H9 (cell line): ENCODE data around the gene RAP1GAP. TPM values are rescaled to one million over a fixed set of nuclear protein-coding genes. Genes with fewer than 3 reads are reported as not detected.

Experiments
- DNase-seq: peaks from one replicate; pipeline ENCODE4 v3.0.0-alpha.2; 2017
- H2AFZ ChIP-seq: one replicate; pipeline ENCODE4 v1.6.1; 2013; ENCODE audit warnings: mild to moderate bottlenecking, low read length, control low read depth, moderate library complexity
- H2AK5ac ChIP-seq: 2 replicates; pipeline ENCODE4 v1.6.1; 2013; ENCODE audit warnings: low read length, control low read depth, mixed read lengths; ENCODE audit not compliant: insufficient read length
- H2BK120ac ChIP-seq: one replicate; pipeline ENCODE4 v1.6.1; 2013; ENCODE audit warnings: low read depth, mild to moderate bottlenecking, low read length, control low read depth, inconsistent platforms; ENCODE audit not compliant: poor library complexity, severe bottlenecking
- H2BK12ac ChIP-seq: 2 replicates; pipeline ENCODE4 v1.6.1; 2013; ENCODE audit warnings: low read length, control low read depth, mixed read lengths, low read depth; ENCODE audit not compliant: insufficient read length
- H2BK15ac ChIP-seq: 2 replicates; pipeline ENCODE4 v1.6.1; 2013; ENCODE audit warnings: low read depth, low read length, control low read depth
- H2BK20ac ChIP-seq: one replicate; pipeline ENCODE4 v1.6.1; 2013; ENCODE audit warnings: low read depth, mild to moderate bottlenecking, low read length, control low read depth, inconsistent platforms; ENCODE audit not compliant: poor library complexity, severe bottlenecking
- H2BK5ac ChIP-seq: 2 replicates; pipeline ENCODE4 v1.6.1; 2013; ENCODE audit warnings: low read length, control low read depth, mixed read lengths; ENCODE audit not compliant: insufficient read length
- H3K14ac ChIP-seq: 2 replicates; pipeline ENCODE4 v1.6.1; 2013; ENCODE audit warnings: low read length, control low read depth; ENCODE audit not compliant: insufficient read depth
- H3K18ac ChIP-seq: 2 replicates; pipeline ENCODE4 v1.6.1; 2013; ENCODE audit warnings: low read depth, mild to moderate bottlenecking, mixed read lengths, low read length, control low read depth; ENCODE audit not compliant: insufficient read length
- H3K23ac ChIP-seq: 2 replicates; pipeline ENCODE4 v1.6.1; 2013; ENCODE audit warnings: low read length, control low read depth, mixed read lengths, low read depth; ENCODE audit not compliant: insufficient read length
- H3K23me2 ChIP-seq: 2 replicates; pipeline ENCODE4 v1.6.1; 2013; ENCODE audit warnings: low read depth, mild to moderate bottlenecking, mixed read lengths, low read length, control low read depth; ENCODE audit not compliant: insufficient read length, poor library complexity, severe bottlenecking
- H3K27ac ChIP-seq: 2 replicates; pipeline ENCODE4 v1.5.1; 2013; ENCODE audit warnings: low read length, control low read depth, mixed read lengths, low read depth; ENCODE audit not compliant: insufficient read length
- H3K27me3 ChIP-seq: 2 replicates; pipeline ENCODE4 v1.6.1; 2013; ENCODE audit warnings: low read length, control low read depth, inconsistent platforms; ENCODE audit not compliant: insufficient read depth
- H3K4ac ChIP-seq: 2 replicates; pipeline ENCODE4 v1.6.1; 2013; ENCODE audit warnings: low read depth, mild to moderate bottlenecking, control low read depth, inconsistent platforms, low read length, moderate library complexity
- H3K4me1 ChIP-seq: 2 replicates; pipeline ENCODE4 v1.6.1; 2013; ENCODE audit warnings: low read length, control low read depth, inconsistent platforms; ENCODE audit not compliant: insufficient read depth
- H3K4me2 ChIP-seq: 2 replicates; pipeline ENCODE4 v1.6.1; 2013; ENCODE audit warnings: low read length, control low read depth, mixed read lengths; ENCODE audit not compliant: insufficient read length, insufficient read depth
- H3K56ac ChIP-seq: 2 replicates; pipeline ENCODE4 v1.6.1; 2013; ENCODE audit warnings: low read depth, mild to moderate bottlenecking, mixed read lengths, low read length, control low read depth; ENCODE audit not compliant: insufficient read length
- H3K79me1 ChIP-seq: 2 replicates; pipeline ENCODE4 v1.6.1; 2013; ENCODE audit warnings: low read depth, mild to moderate bottlenecking, moderate library complexity, low read length, control low read depth, inconsistent platforms; ENCODE audit not compliant: insufficient read depth, poor library complexity, severe bottlenecking
- H3K79me2 ChIP-seq: 2 replicates; pipeline ENCODE4 v1.6.1; 2013; ENCODE audit warnings: low read length, control low read depth, inconsistent platforms; ENCODE audit not compliant: insufficient read depth
- H3K9ac ChIP-seq: 2 replicates; pipeline ENCODE4 v1.6.1; 2013; ENCODE audit warnings: low read length, control low read depth, mixed read lengths; ENCODE audit not compliant: insufficient read length; ENCODE audit errors: extremely low read depth
- H3K9me3 ChIP-seq: one replicate; pipeline ENCODE4 v1.6.1; 2013; ENCODE audit warnings: low read depth, low read length, inconsistent platforms; ENCODE audit not compliant: control insufficient read depth
- H3T11ph ChIP-seq: one replicate; pipeline ENCODE4 v1.6.1; 2013; ENCODE audit warnings: mild to moderate bottlenecking, low read length, control low read depth, inconsistent platforms
- H4K20me1 ChIP-seq: one replicate; pipeline ENCODE4 v1.6.1; 2013; ENCODE audit not compliant: control insufficient read depth, insufficient read length, insufficient read depth
- H4K5ac ChIP-seq: 2 replicates; pipeline ENCODE4 v1.6.1; 2013; ENCODE audit warnings: low read depth, mild to moderate bottlenecking, mixed read lengths, low read length, control low read depth; ENCODE audit not compliant: insufficient read length
- H4K8ac ChIP-seq: replicated peaks from 2 replicates; pipeline ENCODE4 v1.6.1; 2013; ENCODE audit warnings: low read length, control low read depth, mixed read lengths, low read depth; ENCODE audit not compliant: insufficient read length
- H4K91ac ChIP-seq: 2 replicates; pipeline ENCODE4 v1.6.1; 2013; ENCODE audit warnings: low read depth, mild to moderate bottlenecking, moderate library complexity, mixed read lengths, low read length, control low read depth; ENCODE audit not compliant: insufficient read length
- H3K27ac Mint-ChIP-seq, 3 experiments: 2 replicates in 2 of 3; 3 replicates in 1 of 3; pipeline ENCODE4 v1.8.0; 2020 to 2021; ENCODE audit warnings: mixed read lengths in 3 of 3, mild to moderate bottlenecking in 1 of 3, moderate library complexity in 1 of 3
- H3K27me3 Mint-ChIP-seq: 2 replicates; pipeline ENCODE4 v1.8.0; 2021; ENCODE audit warnings: low read depth, mild to moderate bottlenecking, moderate library complexity, mixed read lengths
- H3K36me3 Mint-ChIP-seq, 3 experiments: 2 replicates in 2 of 3; 3 replicates in 1 of 3; pipeline ENCODE4 v1.8.0; 2020 to 2021; ENCODE audit warnings: low read depth in 3 of 3, mixed read lengths in 3 of 3; ENCODE audit not compliant: insufficient read depth in 1 of 3
- H3K4me1 Mint-ChIP-seq, 2 experiments: 2 replicates each; pipeline ENCODE4 v1.8.0; 2020; ENCODE audit warnings: mixed read lengths in 2 of 2
- H3K4me3 Mint-ChIP-seq, 2 experiments: 2 replicates in 1 of 2; 3 replicates in 1 of 2; pipeline ENCODE4 v1.8.0; 2020 to 2021; ENCODE audit warnings: mild to moderate bottlenecking in 2 of 2, mixed read lengths in 2 of 2, moderate library complexity in 1 of 2
- H3K9me3 Mint-ChIP-seq, 2 experiments: 2 replicates in 1 of 2; 3 replicates in 1 of 2; pipeline ENCODE4 v1.8.0; 2020; ENCODE audit warnings: mild to moderate bottlenecking in 2 of 2, mixed read lengths in 2 of 2, moderate library complexity in 1 of 2
- CTCF ChIP-seq: fragments of 200-600 bp; sonication (generic); conservative IDR thresholded peaks from 3 replicates; pipeline ENCODE4 v1.8.0; 2021; ENCODE audit warnings: antibody characterized with exemption, mild to moderate bottlenecking
- WGBS: extraction: QIAGEN DNeasy Blood & Tissue Kit; methylation state at CpG from one replicate; pipeline ENCODE4 v1.1.7; 2013; ENCODE audit warnings: missing lambda C conversion rate, low lambda C conversion rate, mixed read lengths; ENCODE audit not compliant: insufficient read length; ENCODE audit errors: extremely low coverage; 5-methylcytosine and 5-hydroxymethylcytosine counted together
- total RNA-seq: library from RNA; stranded (reverse); gene quantifications from 2 replicates; pipeline ENCODE4 v1.2.1, GENCODE V29; 2021

The RAP1GAP gene
- total RNA-seq, 1 experiment from 2014 or later, result 7.9 TPM

GRCh38 chr1:21685946-21686678 is 17.0 kb upstream of the RAP1GAP start:
- Histone ChIP-seq H4K5ac (no peak overlapping the region), H2AK5ac (no peak overlapping the region), H3K4ac (no peak overlapping the region), H2BK15ac (no peak overlapping the region), H4K8ac (no peak overlapping the region), H3K4me2 (no peak overlapping the region), H3K56ac (no peak overlapping the region), H3K79me2 (no peaks in the 10 kb centered on the region), H2BK20ac (no peak overlapping the region), H4K91ac (no peak overlapping the region), H3K9ac (no peak overlapping the region), H3K9me3 (no peaks in the 10 kb centered on the region), H4K20me1 (no peaks in the 10 kb centered on the region), H2BK120ac (no peak overlapping the region), H2BK12ac (no peak overlapping the region), H2AFZ (no peak overlapping the region), H2BK5ac (no peak overlapping the region), H3K18ac (no peak overlapping the region), H3K79me1 (no peaks in the 10 kb centered on the region), H3T11ph (no peak overlapping the region), H3K27ac (no peak overlapping the region), H3K4me1 (no peaks in the 10 kb centered on the region), H3K14ac (no peak overlapping the region), H3K27me3 (no peaks in the 10 kb centered on the region), H3K23ac (no peak overlapping the region), H3K23me2 (no peaks in the 10 kb centered on the region)
- no peak for DNase-seq
- WGBS, result no CpG with 5 or more reads among the region's 4 CpGs
- Mint-ChIP-seq H3K27me3 (peaks cover 1% of the 10 kb centered on the region; the same call in 1 of the 2 replicates), H3K9me3 (no peaks in the 10 kb centered on the region), H3K4me1 (peaks cover 7 to 11% of the 10 kb centered on the region in 2 experiments; a peak in 3 of 4 replicates), H3K36me3 (peaks cover 39 to 71% (median 53%) of the 10 kb centered on the region in 3 experiments), H3K27ac (no peak overlapping the region), H3K4me3 (no peak overlapping the region)
- no peak for TF ChIP-seq CTCF
